Activated CD8-positive, alpha-beta T cell treated with anti-CD3 and anti-CD28 coated beads, Interleukin-2, amount 10 ng/mL, durations not matched to agents 7 days and 5 days (primary cell): ENCODE results near the gene MOSPD3. TPM values are rescaled to one million over a fixed set of nuclear protein-coding genes. Genes with fewer than 3 reads are reported as not detected.

Experiments used
- ATAC-seq: fragments of 150-1000 bp; cut with Tn5 transposase; one replicate; pipeline ENCODE4 v1.10.0; 2021; ENCODE audit warnings: moderate library complexity
- CTCF ChIA-PET: fragments of 350-600 bp; sonication (Branson Sonifier 250); formaldehyde crosslinking; loops from one replicate; lab custom pipeline; 2021; ENCODE audit warnings: antibody characterized with exemption; lab: Charles Lee
- POLR2A ChIA-PET: fragments of 350-600 bp; sonication (Branson Sonifier 250); formaldehyde crosslinking; loops from one replicate; lab custom pipeline; 2021; ENCODE audit warnings: antibody characterized with exemption; lab: Charles Lee
- DNase-seq: peaks from one replicate; pipeline ENCODE4 v3.0.0-alpha.2; 2020
- H3K27ac Mint-ChIP-seq: one replicate; pipeline ENCODE4 v1.8.0; 2021; ENCODE audit warnings: mild to moderate bottlenecking, mixed read lengths
- H3K27me3 Mint-ChIP-seq: one replicate; pipeline ENCODE4 v1.8.0; 2021; ENCODE audit warnings: low read depth, mixed read lengths
- H3K36me3 Mint-ChIP-seq: one replicate; pipeline ENCODE4 v1.8.0; 2021; ENCODE audit warnings: low read depth, mixed read lengths
- H3K4me1 Mint-ChIP-seq: one replicate; pipeline ENCODE4 v1.8.0; 2021; ENCODE audit warnings: low read depth, mixed read lengths
- H3K4me3 Mint-ChIP-seq: one replicate; pipeline ENCODE4 v1.8.0; 2021; ENCODE audit warnings: mild to moderate bottlenecking, mixed read lengths
- H3K9me3 Mint-ChIP-seq: one replicate; pipeline ENCODE4 v1.8.0; 2022; ENCODE audit warnings: mixed read lengths; ENCODE audit not compliant: insufficient read depth
- total RNA-seq, 2 experiments: library from RNA; stranded (reverse); gene quantifications; one replicate each; pipeline ENCODE4 v1.2.3, GENCODE V29; 2021

The MOSPD3 gene
- total RNA-seq, 2 experiments from 2014 or later = 42.1 to 43.5 TPM

GRCh38 chr7:100584683-100585510, 27.4 kb upstream of the MOSPD3 start:
- H3K27ac Mint-ChIP-seq = peak overlapping the region; percentile 98
- peaks cover 4% of the 10 kb centered on the region for H3K27me3 Mint-ChIP-seq
- ATAC-seq (no peak), DNase-seq (no peak)
- H3K4me3 Mint-ChIP-seq = peak overlapping the region; percentile 93
- ChIA-PET CTCF (interaction anchor here (1.2 to 7.9 kb wide), 12 partner anchors 16 to 121 kb away, joined by 3 to 57 read pairs (median 7); partner anchors contain the start of gene POP7), POLR2A (interaction anchor here (0.7 to 3.6 kb wide), 21 partner anchors 10 to 302 kb away, joined by 3 to 18 read pairs (median 5); partner anchors contain the start of genes GNB2, MEPCE, MOSPD3 and PCOLCE)
- H3K9me3 Mint-ChIP-seq = no peaks in the 10 kb centered on the region
- peaks cover 26% of the 10 kb centered on the region for H3K4me1 Mint-ChIP-seq
- H3K36me3 Mint-ChIP-seq = peaks cover 19% of the 10 kb centered on the region

GRCh38 chr7:100585511-100586265, 26.7 kb upstream of the MOSPD3 start, which contains the start of gene LRCH4:
LRCH4 (minus strand) TSS chr7:100586129; CDS start chr7:100586100, 29 bp downstream.
- peaks cover 19% of the 10 kb centered on the region for H3K36me3 Mint-ChIP-seq
- H3K4me1 Mint-ChIP-seq = peaks cover 26% of the 10 kb centered on the region
- H3K27me3 Mint-ChIP-seq = peaks cover 10% of the 10 kb centered on the region
- POLR2A ChIA-PET = interaction anchor here (0.5 to 3.6 kb wide), 33 partner anchors 9 to 289 kb away, joined by 3 to 18 read pairs (median 5); partner anchors contain the start of genes AGFG2, GNB2, MEPCE and MOSPD3
- ATAC-seq (peak; percentile 22), DNase-seq (peak; percentile 70)
- CTCF ChIA-PET = interaction anchor here (0.6 to 7.9 kb wide), 28 partner anchors 9 to 214 kb away, joined by 3 to 57 read pairs (median 4); partner anchors contain the start of genes AGFG2, MOSPD3 and POP7
- peak within 1 kb of the TSS; percentile 93 for H3K4me3 Mint-ChIP-seq
- H3K27ac Mint-ChIP-seq = peak within 1 kb of the TSS; percentile 98
- no peaks in the 10 kb centered on the region for H3K9me3 Mint-ChIP-seq

DNA sequence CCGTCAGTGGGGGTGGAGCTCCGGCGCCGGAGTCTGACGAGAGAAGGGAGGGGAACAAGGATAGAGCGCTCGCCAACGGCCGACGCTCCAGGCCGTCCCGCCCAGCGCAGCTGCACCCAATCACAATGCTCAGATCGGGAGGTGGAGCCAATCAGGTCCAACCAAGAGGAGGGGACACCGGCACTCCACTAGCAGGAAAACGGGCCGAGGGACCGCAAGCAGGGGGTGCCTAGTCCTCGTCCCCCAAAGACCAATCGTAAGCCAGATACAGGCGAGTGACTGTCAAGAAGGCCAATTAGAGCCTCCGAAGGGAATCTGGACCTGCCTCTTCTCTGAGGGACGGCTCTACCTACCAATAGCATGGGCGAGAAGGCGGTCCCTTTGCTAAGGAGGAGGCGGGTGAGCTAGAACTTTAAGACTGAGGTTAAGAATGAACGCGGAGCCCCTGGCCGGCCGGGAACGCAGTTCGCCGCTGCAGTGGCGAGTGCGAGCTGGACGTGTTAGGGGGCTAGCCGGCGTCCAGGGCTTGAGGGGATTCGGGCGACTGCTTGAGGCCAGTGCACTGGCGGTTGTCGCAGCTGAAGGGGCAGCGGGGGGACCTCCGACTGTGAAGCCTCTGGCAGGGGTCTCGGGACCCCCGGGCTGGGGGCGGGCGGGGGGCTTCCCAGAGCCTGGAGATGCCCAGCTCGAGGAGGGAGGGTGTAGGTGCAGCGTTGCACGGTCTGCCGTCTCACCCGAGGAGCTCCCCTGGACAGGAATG, 25.9 kb upstream of the MOSPD3 start, which contains the start of gene FBXO24:
Gene FBXO24, plus strand, starts transcription at position 63 of the 760 bp plus-strand sequence. Its CDS starts 298 bp downstream, at position 361.
- POLR2A ChIA-PET = interaction anchor here (0.5 to 3.6 kb wide), 29 partner anchors 8 to 632 kb away, joined by 3 to 18 read pairs (median 4); partner anchors contain the start of genes AGFG2, GNB2, MEPCE and MOSPD3
- Mint-ChIP-seq H3K4me1 (peaks cover 26% of the 10 kb centered on the region), H3K36me3 (peaks cover 19% of the 10 kb centered on the region), H3K27me3 (peaks cover 10% of the 10 kb centered on the region), H3K9me3 (no peaks in the 10 kb centered on the region), H3K4me3 (peak within 1 kb of the TSS; percentile 93), H3K27ac (peak within 1 kb of the TSS; percentile 98)
- ATAC-seq (peak; percentile 87), DNase-seq (peak; percentile 100)
- CTCF ChIA-PET = interaction anchor here (0.6 to 7.9 kb wide), 26 partner anchors 8 to 266 kb away, joined by 3 to 57 read pairs (median 4); partner anchors contain the start of genes AGFG2, MOSPD3, POP7 and SLC12A9

DNA sequence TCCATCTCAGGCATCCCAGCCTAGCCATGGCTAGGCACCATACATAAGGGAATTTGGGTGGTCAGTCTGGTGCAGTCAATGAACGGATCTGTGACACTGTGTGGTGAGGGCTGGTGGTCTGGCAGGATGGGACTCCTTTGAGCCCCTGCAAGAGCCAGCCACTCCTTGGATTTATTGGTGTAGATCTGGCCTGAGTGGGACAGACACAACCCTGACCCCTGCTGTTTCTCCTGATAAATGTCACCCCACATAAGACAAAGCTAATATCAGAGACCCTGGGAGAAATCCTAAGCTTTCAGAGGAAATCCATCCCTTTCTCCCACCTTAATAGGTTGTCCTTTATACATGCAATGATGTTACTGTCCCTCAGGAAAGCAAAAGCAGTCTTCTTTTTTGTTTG, 23.9 kb upstream of the MOSPD3 start:
- peak overlapping the region; percentile 24 for H3K4me3 Mint-ChIP-seq
- ChIA-PET CTCF (interaction anchor here (0.8 to 7.9 kb wide), 17 partner anchors 8 to 119 kb away, joined by 3 to 57 read pairs (median 4); partner anchors contain the start of gene POP7), POLR2A (interaction anchor here (1.0 kb wide), 1 partner anchor 138 kb away, joined by 3 read pairs; no protein-coding TSS in a partner anchor)
- peaks cover 10% of the 10 kb centered on the region for H3K27me3 Mint-ChIP-seq
- DNase-seq (no peak), ATAC-seq (no peak)
- peaks cover 14% of the 10 kb centered on the region for H3K4me1 Mint-ChIP-seq
- peaks cover 7% of the 10 kb centered on the region for H3K36me3 Mint-ChIP-seq
- no peak overlapping the region for H3K27ac Mint-ChIP-seq
- H3K9me3 Mint-ChIP-seq = no peaks in the 10 kb centered on the region

GRCh38 chr7:100589341-100589947, 22.9 kb upstream of the MOSPD3 start:
- H3K27ac Mint-ChIP-seq = no peak overlapping the region
- CTCF ChIA-PET = interaction anchor here (0.8 to 7.9 kb wide), 12 partner anchors 9 to 116 kb away, joined by 3 to 57 read pairs (median 4); partner anchors contain the start of gene POP7
- peaks cover 10% of the 10 kb centered on the region for H3K27me3 Mint-ChIP-seq
- POLR2A ChIA-PET = interaction anchor here (1.0 to 1.3 kb wide), 2 partner anchors 23 to 37 kb away, joined by 3 to 4 read pairs; partner anchors contain the start of gene MOSPD3
- ATAC-seq (no peak), DNase-seq (no peak)
- H3K4me3 Mint-ChIP-seq = no peak overlapping the region
- H3K9me3 Mint-ChIP-seq = no peaks in the 10 kb centered on the region
- peaks cover 3% of the 10 kb centered on the region for H3K36me3 Mint-ChIP-seq
- peaks cover 8% of the 10 kb centered on the region for H3K4me1 Mint-ChIP-seq

DNA sequence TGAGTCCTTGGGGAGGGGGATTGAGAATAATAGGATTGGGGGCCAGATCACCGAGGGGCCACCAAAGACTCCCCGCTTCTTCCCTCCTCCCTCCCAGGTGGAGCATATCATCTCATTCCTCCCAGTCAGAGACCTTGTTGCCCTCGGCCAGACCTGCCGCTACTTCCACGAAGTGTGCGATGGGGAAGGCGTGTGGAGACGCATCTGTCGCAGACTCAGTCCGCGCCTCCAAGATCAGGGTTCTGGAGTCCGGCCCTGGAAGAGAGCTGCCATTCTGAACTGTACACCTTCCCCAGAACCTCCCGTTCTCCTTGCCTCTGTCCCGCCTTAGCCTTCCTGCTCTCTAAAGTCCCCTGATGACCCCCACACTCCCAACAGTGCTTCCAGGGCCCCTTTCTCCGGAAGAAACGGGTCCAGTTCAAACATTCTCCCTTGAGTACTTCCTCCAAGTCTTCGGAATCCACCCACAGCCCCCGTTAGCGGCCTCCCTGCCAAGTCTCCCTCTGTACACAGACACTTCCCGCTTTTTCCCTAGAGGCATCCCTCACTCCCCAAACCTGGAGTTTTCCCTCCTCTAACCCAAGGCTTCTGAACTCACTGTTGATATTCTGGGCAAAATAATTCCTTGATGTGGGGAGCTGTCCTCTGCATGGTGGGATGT, 22.1 kb upstream of the MOSPD3 start:
- ChIA-PET CTCF (interaction anchor here (1.1 to 7.9 kb wide), 2 partner anchors 26 to 30 kb away, joined by 4 to 57 read pairs; no protein-coding TSS in a partner anchor), POLR2A (interaction anchor here (1.0 to 1.3 kb wide), 2 partner anchors 22 to 36 kb away, joined by 3 to 4 read pairs; partner anchors contain the start of gene MOSPD3)
- Mint-ChIP-seq H3K27ac (no peak overlapping the region), H3K9me3 (no peaks in the 10 kb centered on the region), H3K36me3 (peaks cover 3% of the 10 kb centered on the region), H3K4me1 (peaks cover 8% of the 10 kb centered on the region), H3K4me3 (no peak overlapping the region), H3K27me3 (peaks cover 10% of the 10 kb centered on the region)
- DNase-seq (no peak), ATAC-seq (no peak)

GRCh38 chr7:100591596-100591995, 20.7 kb upstream of the MOSPD3 start:
- Mint-ChIP-seq H3K4me3 (no peak overlapping the region), H3K9me3 (no peaks in the 10 kb centered on the region), H3K27ac (no peak overlapping the region), H3K27me3 (peaks cover 10% of the 10 kb centered on the region), H3K4me1 (peaks cover 10% of the 10 kb centered on the region), H3K36me3 (no peaks in the 10 kb centered on the region)
- POLR2A ChIA-PET = no interaction called here
- CTCF ChIA-PET = no interaction called here
- ATAC-seq = no peak
- no peak for DNase-seq

DNA sequence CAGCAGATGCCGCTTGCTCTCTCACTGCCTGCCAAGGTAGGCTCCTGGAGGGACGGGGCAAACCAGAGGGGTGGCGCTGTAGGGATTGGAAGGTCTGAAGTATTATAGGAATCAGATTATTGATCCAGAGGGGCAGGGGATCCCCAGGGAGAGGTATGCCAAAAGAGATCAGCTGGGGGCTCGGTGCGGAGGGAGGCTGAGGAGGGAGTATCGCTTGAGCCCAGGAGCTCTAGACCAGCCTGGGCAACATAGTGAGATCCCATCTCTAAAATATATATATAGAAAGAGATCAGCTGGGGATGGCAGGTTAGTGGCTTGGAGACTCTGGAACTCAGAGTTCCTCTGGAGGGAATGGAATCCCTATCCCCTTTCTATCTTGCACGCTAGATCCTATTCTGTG, 17.2 kb upstream of the MOSPD3 start:
- no peak overlapping the region for H3K27ac Mint-ChIP-seq
- peaks cover 19% of the 10 kb centered on the region for H3K4me1 Mint-ChIP-seq
- peaks cover 4% of the 10 kb centered on the region for H3K27me3 Mint-ChIP-seq
- no peaks in the 10 kb centered on the region for H3K9me3 Mint-ChIP-seq
- no peaks in the 10 kb centered on the region for H3K36me3 Mint-ChIP-seq
- DNase-seq = no peak
- ChIA-PET CTCF (interaction anchor here (1.3 kb wide), 1 partner anchor 9 kb away, joined by 3 read pairs; the partner anchor contains the start of genes FBXO24 and LRCH4), POLR2A (interaction anchor here (1.7 kb wide), 1 partner anchor 9 kb away, joined by 5 read pairs; the partner anchor contains the start of genes FBXO24 and LRCH4)
- no peak for ATAC-seq
- H3K4me3 Mint-ChIP-seq = no peak overlapping the region

- H3K4me1 Mint-ChIP-seq = peaks cover 34% of the 10 kb centered on the region
- no peaks in the 10 kb centered on the region for H3K36me3 Mint-ChIP-seq
- H3K4me3 Mint-ChIP-seq = no peak overlapping the region
- no peaks in the 10 kb centered on the region for H3K9me3 Mint-ChIP-seq
- ChIA-PET POLR2A (interaction anchor here (0.9 to 1.0 kb wide), 2 partner anchors 12 to 77 kb away, joined by 3 to 5 read pairs; partner anchors contain the start of genes FBXO24 and LRCH4), CTCF (interaction anchor here (0.9 to 2.8 kb wide), 5 partner anchors 10 to 127 kb away, joined by 3 to 16 read pairs (median 5); partner anchors contain the start of genes FBXO24, LRCH4 and MOSPD3)
- H3K27ac Mint-ChIP-seq = peak overlapping the region; percentile 70
- DNase-seq = peak; percentile 52
- H3K27me3 Mint-ChIP-seq = no peaks in the 10 kb centered on the region
- no peak for ATAC-seq
These were observed 13.9 kb upstream of the MOSPD3 start for GRCh38 chr7:100598425-100598824.
